GM19467 (cell line): ENCODE results near the gene MICU1.
"Not testable (repeated sequence)": the region's sequence is repeated elsewhere in the genome, so short reads cannot be mapped to it uniquely, and the experiment has no call there.

ENCODE experiments used
- ATAC-seq: cut with Tn5 transposase; IDR thresholded peaks from one replicate; pipeline ENCODE4 v1.9.1; 2021; ENCODE audit warnings: mild to moderate bottlenecking, moderate library complexity; ENCODE audit not compliant: unreplicated experiment

Gene MICU1

GRCh38 chr10:72353028-72353964 is 272.6 kb downstream of the MICU1 start:
- no peak for ATAC-seq

DNA sequence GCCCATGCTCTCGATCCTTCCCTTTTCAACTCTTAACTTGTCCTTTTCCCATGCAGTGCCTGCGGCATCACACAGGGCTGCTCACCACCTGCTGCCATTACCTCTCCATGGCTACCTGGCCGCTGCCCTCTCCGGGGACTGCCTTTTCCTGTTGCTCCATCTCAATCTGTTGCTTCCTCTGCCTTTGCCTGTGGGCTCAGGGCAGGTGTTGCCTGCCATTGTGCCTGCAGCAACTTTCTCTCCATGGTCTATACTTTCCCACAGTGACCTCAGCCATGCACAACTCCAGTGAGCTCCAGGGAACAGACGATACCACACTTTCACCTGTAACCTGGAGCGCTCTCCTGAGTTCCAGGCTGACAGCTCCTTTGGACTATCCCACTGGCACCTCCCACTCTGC is 274.4 kb downstream of the MICU1 start:
- no peak for ATAC-seq

DNA sequence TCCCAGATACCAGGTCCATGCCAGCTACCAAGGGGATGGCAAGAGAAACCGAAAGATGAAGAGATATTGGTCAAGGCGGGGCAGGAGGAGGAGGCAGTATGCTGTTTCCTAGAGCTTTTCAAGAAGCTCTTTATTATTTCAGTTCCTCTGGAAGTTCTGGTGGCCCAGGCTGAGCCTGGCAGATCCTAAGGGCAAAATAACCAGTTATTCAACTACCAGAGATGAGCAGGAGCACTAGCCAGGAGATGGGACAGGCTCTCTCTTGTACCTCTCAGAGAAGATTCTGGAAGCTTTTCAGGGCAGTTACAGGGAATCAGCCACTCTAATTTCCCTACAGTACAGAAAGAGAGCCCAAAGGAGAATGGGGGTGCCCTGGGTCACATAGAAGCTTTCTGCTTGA is 276.4 kb downstream of the MICU1 start:
- ATAC-seq, result no peak

- no peak for ATAC-seq
Observed at GRCh38 chr10:72348282-72348681, 277.6 kb downstream of the MICU1 start.

DNA sequence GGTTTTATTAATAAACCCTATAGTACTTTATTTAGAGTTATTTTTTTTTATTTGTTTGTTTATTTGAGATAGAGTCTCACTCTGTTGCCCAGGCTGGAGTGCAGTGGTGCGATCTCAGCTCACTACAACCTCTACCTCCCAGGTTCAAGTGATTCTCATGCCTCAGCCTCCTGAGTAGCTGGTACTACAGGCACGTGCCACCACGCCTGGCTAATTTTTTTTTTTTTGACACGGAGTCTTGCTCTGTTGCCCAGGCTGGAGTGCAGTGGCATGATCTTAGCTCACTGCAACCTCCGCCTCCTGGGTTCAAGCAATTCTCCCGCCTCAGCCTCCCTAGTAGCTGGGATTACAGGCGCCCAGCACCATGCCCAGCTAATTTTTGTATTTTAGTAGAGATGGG is 279.8 kb downstream of the MICU1 start:
- not testable (repeated sequence) for ATAC-seq

DNA sequence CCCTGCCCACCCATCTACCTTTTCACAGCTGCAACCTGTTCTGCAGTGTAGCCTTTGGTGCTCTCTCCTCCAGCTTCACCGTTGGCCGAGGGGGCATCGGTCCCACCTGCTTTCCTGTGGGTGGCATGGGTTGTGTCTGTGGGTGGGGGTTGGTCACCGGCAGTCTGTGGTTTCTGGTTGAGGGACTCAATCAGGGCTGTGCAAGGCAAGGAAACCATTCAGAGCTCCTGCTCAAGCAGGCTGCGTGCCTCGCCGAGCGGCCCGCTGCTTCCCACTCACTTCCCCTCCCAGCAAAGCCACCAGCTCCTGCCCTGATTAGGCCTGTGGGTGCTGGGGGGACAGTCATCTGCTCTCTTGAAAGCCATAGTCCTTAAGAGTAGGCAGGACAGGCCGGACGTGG is 280.9 kb downstream of the MICU1 start:
- no peak for ATAC-seq

- ATAC-seq, result no peak
Observed at GRCh38 chr10:72342911-72343310, 283.0 kb downstream of the MICU1 start.

- no peak for ATAC-seq
Observed at GRCh38 chr10:72340510-72341261, 285.2 kb downstream of the MICU1 start.

DNA sequence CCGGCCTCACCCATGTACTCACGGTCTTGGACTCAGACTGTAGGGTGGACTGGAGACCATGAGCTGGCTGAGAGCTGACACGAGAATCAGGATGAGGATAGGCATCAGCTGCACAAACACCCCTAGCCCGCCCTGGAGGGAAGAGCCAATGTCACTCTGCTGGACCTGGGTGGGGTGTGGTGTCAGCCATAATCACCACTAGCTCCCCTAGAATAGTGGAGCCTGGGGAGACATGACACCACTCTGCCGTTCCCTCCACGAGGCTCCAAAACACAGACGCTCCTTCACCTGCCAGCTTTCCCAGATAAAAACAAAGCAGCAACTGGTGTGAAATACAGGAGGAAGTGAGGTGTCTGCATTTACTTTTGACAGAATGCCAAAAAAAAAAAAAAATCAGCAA is 287.7 kb downstream of the MICU1 start:
- ATAC-seq, result no peak

- ATAC-seq, result no peak
Observed at GRCh38 chr10:72337722-72338121, 288.2 kb downstream of the MICU1 start.

DNA sequence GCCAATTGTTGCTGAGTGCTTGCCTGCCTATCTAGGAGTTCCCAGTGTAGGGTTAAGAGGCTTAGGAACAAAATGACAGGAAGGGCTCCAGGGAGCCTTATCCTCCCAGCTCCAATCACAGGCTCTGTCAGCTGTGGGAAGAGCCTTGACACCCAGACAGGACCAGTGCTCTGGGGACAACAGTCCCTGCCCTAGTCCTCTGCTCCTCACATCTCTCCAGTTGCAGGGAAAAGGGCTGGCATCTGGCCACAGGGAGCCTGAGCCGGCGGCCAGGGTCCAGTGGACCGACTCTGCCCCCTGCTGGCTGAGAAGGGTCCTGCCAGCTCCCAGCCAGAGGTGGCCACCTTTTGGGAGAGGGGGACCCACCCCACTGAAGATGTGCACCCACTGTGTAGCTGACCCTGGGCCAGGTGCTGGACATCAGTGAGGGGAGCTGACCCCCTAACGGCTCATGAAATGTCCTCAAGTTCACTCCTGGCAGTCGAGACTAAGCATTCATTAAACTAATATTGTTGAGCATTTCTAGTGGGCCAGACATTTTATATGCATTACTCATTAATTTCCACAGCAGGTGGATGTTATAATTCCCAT is 288.7 kb downstream of the MICU1 start:
- ATAC-seq, result no peak

DNA sequence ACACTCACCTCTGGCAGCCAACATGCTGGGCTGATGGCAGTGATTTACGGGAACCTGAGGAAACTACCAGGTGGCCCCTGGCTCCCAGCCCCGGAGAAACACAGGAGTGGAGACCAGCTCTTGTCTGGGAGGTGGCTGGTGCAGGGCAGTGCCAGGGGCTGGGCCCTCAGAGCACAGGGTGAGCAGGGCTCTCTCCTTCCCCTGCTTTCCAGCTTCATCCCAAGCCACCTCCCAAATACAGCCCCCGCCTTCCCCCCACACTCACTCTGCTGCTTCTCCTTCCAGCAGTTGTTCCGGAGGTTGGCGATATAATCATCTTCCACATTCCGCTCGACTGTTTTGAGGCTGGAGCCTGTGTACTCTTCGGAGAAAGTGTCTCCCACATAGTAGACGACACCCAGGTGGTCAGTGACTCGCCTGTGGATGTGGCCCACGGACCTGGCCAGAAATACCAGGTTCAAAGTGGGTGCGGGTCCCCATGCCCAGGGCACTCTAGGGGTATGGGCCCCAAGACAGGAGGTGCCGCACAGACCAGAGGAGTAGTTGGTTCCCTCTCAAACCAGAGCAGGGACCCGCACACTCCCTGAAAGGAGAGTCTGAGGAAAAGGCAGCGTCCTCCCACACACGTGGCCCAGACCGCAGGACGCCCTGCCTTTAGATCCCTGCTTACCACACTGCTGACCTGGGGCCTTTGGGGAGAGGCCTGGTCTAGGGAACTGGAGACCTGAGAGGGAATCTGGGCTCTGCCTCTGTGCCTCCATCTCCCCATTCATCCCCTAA is 289.4 kb downstream of the MICU1 start:
- ATAC-seq, result no peak

DNA sequence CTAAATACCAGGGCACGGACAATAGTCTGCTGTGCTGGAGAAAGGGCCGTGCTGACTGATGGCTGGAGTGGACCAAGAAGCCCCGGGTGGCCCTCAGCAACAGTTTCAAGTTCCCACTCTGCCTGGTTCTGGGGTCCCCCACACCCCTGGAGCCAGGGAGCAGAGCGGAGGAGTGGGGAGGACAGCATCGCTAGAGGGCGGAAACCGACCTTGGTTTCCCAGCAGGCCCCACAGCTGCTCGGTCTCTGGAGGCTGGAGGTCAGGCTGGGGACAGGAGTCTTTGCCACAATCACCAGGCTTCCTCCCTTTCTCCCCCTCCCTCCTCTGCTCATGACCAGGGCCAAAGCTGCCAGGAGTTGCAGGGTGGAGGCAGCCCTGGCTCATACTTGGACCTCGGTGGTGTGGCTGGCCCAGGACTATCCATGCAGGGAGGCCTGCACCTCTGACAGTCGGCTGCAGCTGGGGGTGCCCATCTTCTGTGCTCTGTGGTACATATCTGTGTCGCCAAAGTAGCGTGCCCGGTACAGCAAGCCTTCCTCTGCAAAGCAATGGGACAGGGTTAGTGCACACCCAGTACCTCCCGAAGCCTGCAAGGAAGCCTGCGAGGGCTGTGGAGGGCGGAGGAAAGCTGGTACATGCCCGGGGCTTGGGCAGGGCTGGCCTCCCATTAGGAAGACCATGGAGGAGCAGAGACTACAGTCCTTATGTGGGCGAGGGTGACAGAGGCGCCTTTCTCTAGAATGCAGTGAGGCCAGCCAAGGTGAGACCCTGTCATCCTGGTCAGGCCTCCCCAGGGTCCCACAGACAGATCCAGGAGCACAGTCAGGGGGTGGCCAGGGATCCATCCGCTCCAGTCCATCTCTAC is 290.3 kb downstream of the MICU1 start:
- ATAC-seq, result peak; percentile 28

GRCh38 chr10:72334825-72335393 is 291.0 kb downstream of the MICU1 start:
- peak; percentile 59 for ATAC-seq

GRCh38 chr10:72334196-72334824 is 291.6 kb downstream of the MICU1 start:
- ATAC-seq, result no peak

DNA sequence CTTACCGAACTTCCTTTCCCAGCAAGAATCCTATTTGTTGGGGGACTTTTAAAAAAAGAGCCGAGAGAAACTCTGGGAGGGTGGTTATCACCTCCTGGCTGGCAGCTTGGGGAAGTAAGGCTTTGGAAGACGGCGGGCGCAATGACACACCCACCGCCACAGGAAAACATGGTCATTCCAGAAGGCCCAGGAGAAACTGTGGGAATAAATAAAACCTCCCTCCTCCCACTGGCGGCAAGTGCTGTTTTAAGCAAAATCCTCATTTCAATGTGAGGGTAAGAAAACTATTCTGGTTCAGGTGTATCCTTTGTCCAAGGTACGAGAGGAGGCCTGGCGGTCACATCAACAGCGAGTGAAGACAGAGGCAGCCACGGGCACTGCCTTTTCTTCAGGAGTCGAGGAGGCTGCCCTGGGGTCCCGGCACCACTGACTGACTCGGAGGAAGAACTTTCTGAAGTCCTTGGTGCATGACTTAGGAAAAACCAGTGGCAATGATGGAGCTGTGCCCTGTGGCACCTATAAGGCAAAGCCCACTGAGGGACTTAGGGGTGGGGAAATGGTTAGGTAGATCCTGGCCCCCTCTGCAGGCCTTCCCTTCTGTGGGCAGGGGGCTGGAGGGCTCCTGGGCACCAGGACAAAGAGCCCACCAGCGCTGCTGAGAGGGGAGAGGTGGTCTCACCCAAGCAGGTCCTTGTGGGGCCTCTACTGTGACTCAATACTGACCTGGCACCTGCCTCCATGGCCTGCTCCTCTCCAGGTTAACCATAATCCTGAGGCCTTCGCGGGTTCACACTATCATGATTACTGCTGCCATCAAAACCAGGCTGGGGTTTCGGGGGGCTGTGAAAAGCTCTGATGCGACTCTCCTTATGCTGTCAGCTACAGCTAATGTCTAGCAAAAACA is 292.5 kb downstream of the MICU1 start:
- no peak for ATAC-seq

DNA sequence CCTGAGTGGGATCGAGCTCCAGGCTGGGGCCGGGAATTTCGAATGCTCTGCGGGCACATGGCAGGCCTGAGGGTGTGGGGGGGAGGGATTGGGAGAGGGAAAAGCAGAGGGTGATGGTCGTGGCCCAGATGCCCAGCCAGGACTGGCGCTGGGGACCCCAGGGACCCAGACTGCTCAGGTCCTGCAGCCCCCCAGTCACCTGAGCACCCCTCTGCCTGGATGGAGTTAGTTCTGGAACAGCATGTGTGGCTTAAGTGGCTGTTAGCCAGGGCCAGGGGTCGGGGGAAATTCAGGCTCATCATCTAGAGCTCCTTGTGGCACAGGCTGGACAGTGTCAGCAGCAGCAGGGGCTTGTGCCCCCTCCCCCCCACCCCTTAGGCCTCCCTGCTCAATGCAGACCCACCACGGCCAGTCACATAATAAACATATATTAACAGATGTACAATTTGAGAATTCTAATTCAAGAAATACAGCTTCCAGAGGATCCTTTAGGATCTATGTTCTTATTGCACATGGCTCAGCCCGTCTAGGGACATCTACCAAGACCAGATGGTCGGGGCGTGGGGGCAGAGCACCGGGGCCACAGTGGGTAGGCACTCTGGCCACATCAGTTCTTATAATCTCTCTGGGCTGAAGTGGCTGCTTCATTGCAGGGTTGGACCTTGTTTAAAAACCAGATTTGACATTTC is 293.3 kb downstream of the MICU1 start:
- ATAC-seq, result no peak
